ENCODE data around the gene FAM107B. TPM values are rescaled to one million over a fixed set of nuclear protein-coding genes. Genes with fewer than 3 reads are reported as not detected.

FAM107B gene
- total and polyA plus RNA-seq, 4 donors = 24.9 to 58.1 (median 30.9) TPM

GRCh38 chr10:14583967-14584366, 190.7 kb downstream of the FAM107B start (continued):
- TF ChIP-seq REST (IDR thresholded peaks at IDR 0.05) (no peak), JUND (IDR thresholded peaks at IDR 0.05) (no peak), GABPA (IDR thresholded peaks at IDR 0.05 in 1 of 2, conservative IDR thresholded peaks at IDR 0.05 in 1 of 2) (no peak), HNF4G (IDR thresholded peaks at IDR 0.05) (no peak)

- 89% methylated on average over 11 of the region's 11 CpGs for WGBS
- Histone ChIP-seq H3K9ac (ENCODE audit: low read depth in 1 of 2, low read length in 2 of 2) (no peak overlapping the region), H3K36me3 (ENCODE audit: control insufficient read depth in 4 of 4, insufficient read depth in 3 of 4, low read depth in 1 of 4, low read length in 3 of 4) (no peaks in the 10 kb centered on the region), H3K4me3 (ENCODE audit: low read depth in 1 of 3, low read length in 3 of 3) (no peak overlapping the region), H3K4me1 (ENCODE audit: control insufficient read depth in 4 of 4, insufficient read depth in 4 of 4, low read length in 3 of 4) (peaks cover 14 to 44% (median 33%) of the 10 kb centered on the region in 4 donors), H3K9me3 (ENCODE audit: control insufficient read depth in 4 of 4, low read length in 3 of 4) (no peaks in the 10 kb centered on the region), H3K27me3 (ENCODE audit: control insufficient read depth in 4 of 4, insufficient read depth in 4 of 4, low read length in 3 of 4) (no peaks in the 10 kb centered on the region), H3K27ac (ENCODE audit: low read depth in 1 of 2, low read length in 2 of 2) (peak overlapping the region in 1 of 2 donors; percentile 36)
- no peak for TF ChIP-seq GABPA (IDR thresholded peaks at IDR 0.05 in 1 of 2, conservative IDR thresholded peaks at IDR 0.05 in 1 of 2)
- no peak for TF ChIP-seq TAF1 (conservative IDR thresholded peaks at IDR 0.05)
- no peak for TF ChIP-seq YY1 (IDR thresholded peaks at IDR 0.05)
- no peak for TF ChIP-seq NR2F2 (IDR thresholded peaks at IDR 0.05)
- no peak for TF ChIP-seq REST (IDR thresholded peaks at IDR 0.05)
- TF ChIP-seq CTCF (IDR thresholded peaks at IDR 0.05; ENCODE audit: low read depth, low read length, missing input control) = no peak
- TF ChIP-seq JUND (IDR thresholded peaks at IDR 0.05) = no peak
- no peak for TF ChIP-seq ATF3 (IDR thresholded peaks at IDR 0.05)
- TF ChIP-seq FOXA1 (IDR thresholded peaks at IDR 0.05) = no peak
- TF ChIP-seq EGR1 (IDR thresholded peaks at IDR 0.05; ENCODE audit: low read depth in 2 of 2) = no peak
- TF ChIP-seq HNF4G (IDR thresholded peaks at IDR 0.05) = no peak
- DNase-seq (ENCODE audit: low spot score) = no peak
Measured at GRCh38 chr10:14583252-14583651, 191.4 kb downstream of the FAM107B start.
